B cell (primary cell): ENCODE data around the gene OR10H2.
"Not testable (repeated sequence)": the region's sequence is repeated elsewhere in the genome, so short reads cannot be mapped to it uniquely, and the experiment has no call there.

Source experiments
- CTCF ChIP-seq: fragments of 200-600 bp; IDR thresholded peaks from one replicate; pipeline ENCODE4 v1.8.0; 2022; ENCODE audit warnings: antibody characterized with exemption, mild to moderate bottlenecking
- EZH2 ChIP-seq: IDR thresholded peaks from 2 replicates; pipeline ENCODE4 v1.6.1; 2012; ENCODE audit warnings: borderline replicate concordance, low read depth, mild to moderate bottlenecking, moderate library complexity, low read length; ENCODE audit not compliant: insufficient read depth, poor library complexity, severe bottlenecking

DNA sequence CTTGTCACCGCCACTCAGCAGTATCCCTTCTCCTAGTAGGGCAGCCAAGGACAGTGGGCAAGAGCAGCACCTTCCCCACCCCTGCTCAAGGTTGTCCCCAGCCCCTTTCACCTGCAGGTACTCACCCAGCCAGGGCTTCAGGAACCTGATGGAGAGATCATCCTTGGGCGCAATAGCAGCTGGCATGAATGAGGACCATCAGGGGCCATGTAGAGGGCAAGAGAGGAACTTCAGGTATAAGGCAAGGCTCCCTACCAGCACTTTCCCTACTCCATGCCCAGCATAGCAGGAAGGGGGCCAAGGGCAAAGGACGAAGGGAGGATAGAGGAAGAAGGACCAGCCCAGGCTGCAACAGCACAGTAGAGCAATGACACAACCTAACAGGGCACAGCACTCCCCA lies 46.3 kb downstream of the OR10H2 start:
- TF ChIP-seq CTCF, EZH2: not testable (repeated sequence)
